WTC11 (cell line): ENCODE results near the gene PCAT6. TPM values are rescaled to one million over a fixed set of nuclear protein-coding genes. Genes with fewer than 3 reads are reported as not detected.

Experiments
- ATAC-seq: fragments of 200-7000 bp; cut with Tn5 transposase; 2 replicates; pipeline ENCODE4 v1.10.0; 2021; ENCODE audit warnings: mild to moderate bottlenecking, moderate library complexity
- CTCF ChIA-PET: fragments of 300-600 bp; sonication (Branson Sonifier 250); formaldehyde crosslinking; loops from one replicate; lab custom pipeline; 2021; ENCODE audit warnings: antibody characterized with exemption; lab: Charles Lee
- POLR2A ChIA-PET: fragments of 350-600 bp; sonication (Branson Sonifier 250); formaldehyde crosslinking; loops from one replicate; lab custom pipeline; 2021; ENCODE audit warnings: antibody characterized with exemption; lab: Charles Lee
- DNase-seq: peaks from one replicate; pipeline ENCODE4 v3.0.0; 2021; ENCODE audit warnings: low spot score
- H3K27ac Mint-ChIP-seq: 2 replicates; pipeline ENCODE4 v1.8.0; 2021; ENCODE audit warnings: mixed read lengths
- H3K27me3 Mint-ChIP-seq: 2 replicates; pipeline ENCODE4 v1.8.0; 2021; ENCODE audit warnings: low read depth, mild to moderate bottlenecking, moderate library complexity, mixed read lengths
- H3K36me3 Mint-ChIP-seq: 2 replicates; pipeline ENCODE4 v1.8.0; 2021; ENCODE audit warnings: mixed read lengths
- H3K4me1 Mint-ChIP-seq: 2 replicates; pipeline ENCODE4 v1.8.0; 2022; ENCODE audit warnings: mixed read lengths
- H3K4me3 Mint-ChIP-seq: 2 replicates; pipeline ENCODE4 v1.8.0; 2021; ENCODE audit warnings: mild to moderate bottlenecking, moderate library complexity, mixed read lengths
- H3K9me3 Mint-ChIP-seq: 2 replicates; pipeline ENCODE4 v1.8.0; 2021; ENCODE audit warnings: mixed read lengths
- ATF1 ChIP-seq: sonication (generic); formaldehyde crosslinking; IDR thresholded peaks from 2 replicates; pipeline ENCODE4 v1.8.1; 2023; ENCODE audit warnings: mild to moderate bottlenecking, moderate library complexity, missing genetic modification reagents
- E2F1 ChIP-seq: sonication (generic); formaldehyde crosslinking; IDR thresholded peaks from 2 replicates; pipeline ENCODE4 v1.8.0; 2022; ENCODE audit warnings: mild to moderate bottlenecking, missing genetic modification reagents
- ESRRA ChIP-seq: sonication (generic); formaldehyde crosslinking; IDR thresholded peaks from 2 replicates; pipeline ENCODE4 v1.8.1; 2022; ENCODE audit warnings: mild to moderate bottlenecking, missing genetic modification reagents, borderline replicate concordance
- HMGA2 ChIP-seq: fragments of 250-450 bp; sonication (Bioruptor Pico); IDR thresholded peaks from 2 replicates; pipeline ENCODE4 v1.4.0; 2021; ENCODE audit warnings: mild to moderate bottlenecking, moderate library complexity
- HMGXB4 ChIP-seq: sonication (generic); formaldehyde crosslinking; IDR thresholded peaks from 2 replicates; pipeline ENCODE4 v1.8.1; 2023; ENCODE audit warnings: mild to moderate bottlenecking, moderate library complexity, missing genetic modification reagents
- IRF1 ChIP-seq: sonication (generic); formaldehyde crosslinking; IDR thresholded peaks from 2 replicates; pipeline ENCODE4 v1.8.0; 2023; ENCODE audit warnings: missing genetic modification reagents
- KAT7 ChIP-seq: sonication (generic); formaldehyde crosslinking; IDR thresholded peaks from 2 replicates; pipeline ENCODE4 v1.8.1; 2023; ENCODE audit warnings: missing genetic modification reagents, mild to moderate bottlenecking, borderline replicate concordance
- MAX ChIP-seq: sonication (generic); formaldehyde crosslinking; IDR thresholded peaks from 2 replicates; pipeline ENCODE4 v1.8.0; 2022; ENCODE audit warnings: mild to moderate bottlenecking, missing genetic modification reagents
- NFYB ChIP-seq: sonication (generic); formaldehyde crosslinking; conservative IDR thresholded peaks from 2 replicates; pipeline ENCODE4 v1.8.0; 2022; ENCODE audit warnings: low read depth, missing genetic modification reagents
- SOX15 ChIP-seq: fragments of 250-450 bp; sonication (Bioruptor Pico); IDR thresholded peaks from 2 replicates; pipeline ENCODE4 v1.9.0; 2021; ENCODE audit warnings: mild to moderate bottlenecking
- SP1 ChIP-seq: sonication (generic); formaldehyde crosslinking; conservative IDR thresholded peaks from 2 replicates; pipeline ENCODE4 v1.8.1; 2022; ENCODE audit warnings: missing genetic modification reagents
- STAT6 ChIP-seq: sonication (generic); formaldehyde crosslinking; conservative IDR thresholded peaks from 2 replicates; pipeline ENCODE4 v1.8.1; 2023; ENCODE audit warnings: mild to moderate bottlenecking, low read depth, missing genetic modification reagents, moderate library complexity
- ZBTB43 ChIP-seq: sonication (generic); formaldehyde crosslinking; IDR thresholded peaks from 2 replicates; pipeline ENCODE4 v1.8.1; 2023; ENCODE audit warnings: mild to moderate bottlenecking, missing genetic modification reagents
- ZNF219 ChIP-seq: sonication (generic); formaldehyde crosslinking; IDR thresholded peaks from 2 replicates; pipeline ENCODE4 v1.8.0; 2023; ENCODE audit warnings: missing genetic modification reagents, mild to moderate bottlenecking, borderline replicate concordance
- ZNF232 ChIP-seq: sonication (generic); formaldehyde crosslinking; IDR thresholded peaks from 2 replicates; pipeline ENCODE4 v1.8.0; 2022; ENCODE audit warnings: mild to moderate bottlenecking, missing genetic modification reagents
- ZNF512 ChIP-seq: sonication (generic); formaldehyde crosslinking; IDR thresholded peaks from 2 replicates; pipeline ENCODE4 v1.8.1; 2022; ENCODE audit warnings: missing genetic modification reagents, borderline replicate concordance
- ZNF532 ChIP-seq: fragments of 250-450 bp; sonication (Bioruptor Pico); IDR thresholded peaks from 2 replicates; pipeline ENCODE4 v1.9.0; 2021; ENCODE audit warnings: mild to moderate bottlenecking, borderline replicate concordance
- total RNA-seq: library from RNA; stranded (reverse); gene quantifications from 3 replicates; pipeline ENCODE4 v1.2.3, GENCODE V29; 2021

The PCAT6 gene
- total RNA-seq, 1 experiment from 2014 or later, result 11.7 TPM

- TF ChIP-seq KAT7 (CRISPR knock-in tag) (no peak), ZNF512 (CRISPR knock-in tag) (no peak), ZNF232 (CRISPR knock-in tag) (no peak)
Measured at GRCh38 chr1:202844259-202844658, 33.5 kb downstream of the PCAT6 start (continued).

- DNase-seq, result no peak
- CTCF ChIA-PET, result interaction anchor here (0.6 kb wide), 1 partner anchor 21 kb away, joined by 3 read pairs; no protein-coding TSS in a partner anchor
- H3K27ac Mint-ChIP-seq, result no peak overlapping the region
- TF ChIP-seq ESRRA (no peak), MAX (CRISPR knock-in tag) (0 out of 2 replicates have a peak, but pooled peaks have one; percentile 39)
- TF ChIP-seq, all 79 proteins: peak for 1
- no peaks in the 10 kb centered on the region for H3K27me3 Mint-ChIP-seq
- POLR2A ChIA-PET, result interaction anchor here (1.0 to 1.8 kb wide), 3 partner anchors 11 to 37 kb away, joined by 3 to 5 read pairs (median 4); partner anchors contain the start of gene KDM5B
- H3K36me3 Mint-ChIP-seq, result no peaks in the 10 kb centered on the region
- H3K4me1 Mint-ChIP-seq, result peaks cover 11% of the 10 kb centered on the region; the same call in 1 of the 2 replicates
- no peak overlapping the region for H3K4me3 Mint-ChIP-seq
- ATAC-seq, result peak; percentile 76
- no peaks in the 10 kb centered on the region for H3K9me3 Mint-ChIP-seq
Measured at GRCh38 chr1:202844935-202845334, 34.2 kb downstream of the PCAT6 start.

- ChIA-PET CTCF (interaction anchor here (1.0 kb wide), 1 partner anchor 39 kb away, joined by 5 read pairs; no protein-coding TSS in a partner anchor), POLR2A (interaction anchor here (0.5 kb wide), 1 partner anchor 904 kb away, joined by 3 read pairs; no protein-coding TSS in a partner anchor)
- H3K4me1 Mint-ChIP-seq, result peaks cover 15% of the 10 kb centered on the region; the same call in 1 of the 2 replicates
- DNase-seq (no peak), ATAC-seq (no peak)
- H3K36me3 Mint-ChIP-seq, result peaks cover 13% of the 10 kb centered on the region
- no peaks in the 10 kb centered on the region for H3K27me3 Mint-ChIP-seq
- H3K4me3 Mint-ChIP-seq, result no peak overlapping the region
- no peaks in the 10 kb centered on the region for H3K9me3 Mint-ChIP-seq
- H3K27ac Mint-ChIP-seq, result no peak overlapping the region
- TF ChIP-seq SP1 (no peak), SOX15 (CRISPR knock-in tag) (no peak), ESRRA (no peak), ZNF532 (CRISPR knock-in tag) (no peak), IRF1 (CRISPR knock-in tag) (no peak), ZNF219 (CRISPR knock-in tag) (no peak), E2F1 (no peak), NFYB (CRISPR knock-in tag) (no peak), ATF1 (CRISPR knock-in tag) (no peak), STAT6 (no peak), HMGXB4 (CRISPR knock-in tag) (no peak), HMGA2 (CRISPR knock-in tag) (no peak), ZBTB43 (CRISPR knock-in tag) (no peak)
Measured at GRCh38 chr1:202848191-202848542, 37.4 kb downstream of the PCAT6 start.
